GM13977 (cell line): ENCODE results near the gene SVOP.
"Not testable (repeated sequence)": the region's sequence is repeated elsewhere in the genome, so short reads cannot be mapped to it uniquely, and the experiment has no call there.

Experiments used
- DNase-seq: peaks from one replicate; pipeline ENCODE4 v3.0.0; 2012; ENCODE audit warnings: low spot score
- in situ Hi-C: fragments of 300-500 bp; cut with MboI; formaldehyde crosslinking; loops from one replicate; pipeline ENCODE4 v1.12.0; 2022; ENCODE audit warnings: low sequenced_read_pairs, low pct_unique_long_range_greater_than_20kb, mixed read lengths, inconsistent platforms; ENCODE audit not compliant: unreplicated experiment
- TF ChIP-seq, protein P1 (sequence below): IDR thresholded peaks from 2 replicates; pipeline ENCODE4 v1.5.1; 2012; ENCODE audit warnings: mild to moderate bottlenecking, control low read depth; ENCODE audit not compliant: insufficient read depth; ENCODE audit errors: extremely low read depth, missing control alignments

SVOP gene

DNA sequence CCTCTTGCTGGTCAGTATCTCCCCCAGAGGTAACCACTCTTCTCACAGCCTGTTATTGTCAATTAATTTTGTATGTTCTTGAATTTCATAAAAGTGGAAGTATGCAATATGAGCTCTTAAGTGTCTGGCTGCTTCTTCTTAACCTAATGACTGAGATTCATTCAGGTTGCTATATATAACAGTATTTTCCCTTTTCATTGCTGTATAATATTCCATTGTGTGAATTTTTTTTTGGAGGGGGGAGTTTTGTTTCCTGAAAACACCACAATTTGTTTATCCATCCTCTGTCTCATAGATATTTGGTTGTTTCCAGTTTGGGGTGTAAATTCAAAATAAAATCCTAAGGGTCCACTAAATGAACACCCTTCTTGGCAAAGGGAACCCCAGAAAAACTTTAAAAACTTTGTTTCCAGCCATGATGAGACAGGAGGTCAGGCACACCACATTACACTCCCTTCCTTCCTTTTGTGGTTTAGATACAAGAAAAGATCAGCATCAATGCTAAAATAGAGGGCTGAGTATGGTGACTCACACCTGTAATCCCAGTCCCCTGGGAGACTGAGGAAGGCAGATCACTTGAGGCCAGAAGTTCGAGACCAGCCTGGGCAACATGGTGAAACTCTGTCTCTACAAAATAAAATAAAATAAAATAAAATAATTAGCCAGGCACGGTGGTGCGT is 145.0 kb downstream of the SVOP start:
- in situ Hi-C loops, result no loop called here
- TF ChIP-seq, protein P1, sequence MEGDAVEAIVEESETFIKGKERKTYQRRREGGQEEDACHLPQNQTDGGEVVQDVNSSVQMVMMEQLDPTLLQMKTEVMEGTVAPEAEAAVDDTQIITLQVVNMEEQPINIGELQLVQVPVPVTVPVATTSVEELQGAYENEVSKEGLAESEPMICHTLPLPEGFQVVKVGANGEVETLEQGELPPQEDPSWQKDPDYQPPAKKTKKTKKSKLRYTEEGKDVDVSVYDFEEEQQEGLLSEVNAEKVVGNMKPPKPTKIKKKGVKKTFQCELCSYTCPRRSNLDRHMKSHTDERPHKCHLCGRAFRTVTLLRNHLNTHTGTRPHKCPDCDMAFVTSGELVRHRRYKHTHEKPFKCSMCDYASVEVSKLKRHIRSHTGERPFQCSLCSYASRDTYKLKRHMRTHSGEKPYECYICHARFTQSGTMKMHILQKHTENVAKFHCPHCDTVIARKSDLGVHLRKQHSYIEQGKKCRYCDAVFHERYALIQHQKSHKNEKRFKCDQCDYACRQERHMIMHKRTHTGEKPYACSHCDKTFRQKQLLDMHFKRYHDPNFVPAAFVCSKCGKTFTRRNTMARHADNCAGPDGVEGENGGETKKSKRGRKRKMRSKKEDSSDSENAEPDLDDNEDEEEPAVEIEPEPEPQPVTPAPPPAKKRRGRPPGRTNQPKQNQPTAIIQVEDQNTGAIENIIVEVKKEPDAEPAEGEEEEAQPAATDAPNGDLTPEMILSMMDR, result no peak
- no peak for DNase-seq

DNA sequence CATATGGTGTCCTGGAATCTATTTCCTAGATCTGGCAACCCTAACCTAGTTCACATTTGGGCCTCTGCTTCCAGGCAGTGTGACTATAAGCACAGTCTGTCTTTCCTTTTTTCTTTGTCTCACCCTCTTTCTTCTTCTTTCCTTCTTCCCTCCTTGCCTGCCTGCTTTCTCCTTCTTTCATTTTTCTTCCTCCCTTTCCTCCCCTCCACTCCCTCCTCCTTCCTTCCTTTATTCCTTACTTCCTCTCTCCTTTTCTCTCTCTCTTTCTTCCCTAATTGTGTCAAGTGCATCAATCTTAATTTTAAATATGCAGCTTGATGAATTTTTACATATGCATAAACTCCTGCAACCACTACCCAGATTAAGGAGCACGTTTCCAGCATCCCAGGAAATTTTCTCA is 145.6 kb downstream of the SVOP start:
- DNase-seq, result no peak
- in situ Hi-C loops, result no loop called here
- TF ChIP-seq, protein P1, result no peak

DNA sequence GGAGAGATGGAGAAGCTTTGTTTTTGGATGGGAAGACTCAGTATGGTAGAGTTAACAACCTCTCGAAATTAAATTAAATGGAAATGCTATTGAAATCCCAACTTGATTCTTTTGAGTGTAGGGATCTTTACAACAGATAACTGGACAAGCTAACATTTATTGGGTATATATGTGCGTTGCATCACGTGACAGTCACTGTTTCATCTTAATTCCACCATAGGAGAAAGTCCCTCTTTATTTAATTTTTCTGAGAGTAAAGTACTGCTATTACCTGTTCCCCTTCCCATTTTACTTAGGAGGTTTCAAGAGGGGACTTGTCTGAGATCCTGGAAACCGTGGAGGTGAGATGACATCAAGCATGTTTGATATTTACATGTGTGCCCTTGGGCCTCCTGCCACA is 152.1 kb downstream of the SVOP start:
- in situ Hi-C loops, result loop anchor here (25.0 kb wide), 1 partner anchor 219 kb away; the partner anchor contains the start of genes ALKBH2 and UNG
- DNase-seq, result no peak
- TF ChIP-seq, protein P1, result no peak

DNA sequence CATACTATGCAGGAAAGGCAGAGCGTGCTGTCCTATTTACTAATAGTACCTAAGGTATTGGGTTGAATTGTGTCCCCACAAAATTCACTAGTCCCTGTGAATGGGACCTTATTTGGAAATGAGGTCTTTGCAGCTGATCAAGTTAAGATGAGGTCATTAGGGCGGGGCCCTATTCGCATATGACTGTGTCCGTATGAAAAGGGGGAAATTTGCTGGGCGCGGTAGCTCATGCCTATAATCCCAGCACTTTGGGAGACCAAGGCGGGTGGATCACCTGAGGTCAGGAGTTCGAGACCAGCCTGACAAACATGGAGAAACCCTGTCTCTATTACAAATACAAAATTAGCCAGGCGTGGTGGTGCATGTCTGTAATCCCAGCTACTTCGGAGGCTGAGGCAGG is 154.8 kb downstream of the SVOP start:
- not testable (repeated sequence) for DNase-seq
- in situ Hi-C loops, result loop anchor here (25.0 kb wide), 1 partner anchor 221 kb away; the partner anchor contains the start of genes ALKBH2 and UNG

DNA sequence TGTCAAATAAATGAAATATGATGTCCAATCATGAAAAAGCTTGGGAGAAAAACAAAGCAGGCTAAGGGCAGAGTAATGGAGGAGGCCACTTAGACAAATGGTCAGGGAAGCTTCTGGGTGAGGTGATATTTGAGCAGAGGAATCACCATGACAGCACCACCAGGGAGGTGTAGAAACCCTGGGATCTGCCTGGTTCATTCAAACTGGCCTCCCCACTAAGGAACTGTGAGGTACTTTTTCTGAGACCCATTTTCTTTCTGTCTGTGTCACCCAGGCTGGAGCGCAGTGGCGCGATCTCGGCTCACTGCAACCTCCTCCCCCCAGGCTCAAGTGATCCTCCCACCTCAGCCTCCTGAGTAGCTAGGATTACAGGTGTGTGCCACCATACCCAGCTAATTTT is 155.7 kb downstream of the SVOP start:
- TF ChIP-seq, protein P1, result no peak
- DNase-seq, result no peak
- in situ Hi-C loops, result loop anchor here (25.0 kb wide), 1 partner anchor 222 kb away; the partner anchor contains the start of genes ALKBH2 and UNG

DNA sequence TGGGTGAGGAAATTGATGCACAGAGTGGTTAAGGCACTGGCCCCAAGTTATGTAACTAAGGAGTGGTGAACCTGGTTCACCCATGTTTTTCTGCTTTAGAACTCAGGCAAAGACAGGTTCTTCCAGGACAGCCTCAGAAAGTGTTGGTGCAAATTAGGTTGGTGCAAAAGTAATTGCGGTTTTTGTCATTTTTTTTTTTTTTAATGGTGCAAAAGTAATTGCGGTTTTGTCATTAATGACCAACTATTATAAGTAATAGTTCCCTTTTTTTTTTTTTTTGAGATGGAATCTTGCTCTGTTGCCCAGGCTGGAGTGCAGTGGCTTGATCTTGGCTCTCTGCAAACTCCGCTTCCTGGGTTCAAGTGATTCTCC is 158.3 kb downstream of the SVOP start:
- in situ Hi-C loops, result loop anchor here (25.0 kb wide), 1 partner anchor 225 kb away; the partner anchor contains the start of genes ALKBH2 and UNG
- TF ChIP-seq, protein P1, result no peak
- no peak for DNase-seq

DNA sequence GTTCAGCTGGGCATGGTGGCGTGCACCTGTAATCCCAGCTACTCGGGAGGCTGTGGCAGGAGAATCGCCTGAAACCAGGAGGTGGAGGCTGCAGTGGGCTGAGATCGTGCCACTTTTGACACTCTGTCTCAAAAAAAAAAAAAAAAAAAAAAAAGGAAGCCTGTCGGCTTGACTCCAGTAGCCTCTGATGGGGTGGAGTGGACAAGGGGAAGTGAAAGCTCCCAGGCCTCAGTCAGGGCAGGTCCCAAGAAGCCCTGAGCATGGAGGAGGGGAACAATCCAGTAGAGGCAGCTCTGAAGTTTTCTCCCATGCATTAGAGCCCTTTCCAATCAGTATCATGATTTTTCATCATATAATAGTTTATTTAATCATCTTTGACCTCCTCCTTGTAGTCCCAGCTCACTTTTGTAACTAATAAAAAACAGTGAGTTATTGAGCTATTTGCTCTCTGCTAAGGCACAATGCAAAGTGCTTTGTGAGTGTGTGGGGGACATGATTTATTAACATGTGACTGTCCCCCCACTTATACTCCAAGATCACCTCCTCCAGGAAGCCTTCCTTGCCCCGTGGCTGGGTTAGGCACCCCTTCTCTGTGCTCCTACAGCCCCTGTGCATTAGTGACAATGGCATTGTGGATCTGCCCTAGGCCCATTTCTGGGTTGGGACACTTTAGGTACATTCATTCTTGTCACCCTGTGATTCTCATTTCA is 158.8 kb downstream of the SVOP start:
- TF ChIP-seq, protein P1, result no peak
- in situ Hi-C loops, result loop anchor here (25.0 kb wide), 1 partner anchor 225 kb away; the partner anchor contains the start of genes ALKBH2 and UNG
- no peak for DNase-seq
